NB4 (cell line): Measurements from ENCODE around the gene CA5B.

Experiments
- MYC ChIP-seq: IDR thresholded peaks from 2 replicates; pipeline ENCODE4 v1.6.1; 2011; ENCODE audit warnings: low read depth, low read length
- POLR2A ChIP-seq: IDR thresholded peaks from 2 replicates; pipeline ENCODE4 v1.6.1; 2011; ENCODE audit warnings: mild to moderate bottlenecking; ENCODE audit not compliant: insufficient read length; ENCODE audit errors: extremely low read depth
- TF ChIP-seq, protein P1 (sequence below): IDR thresholded peaks from one replicate; pipeline ENCODE4 v1.5.1; 2012; ENCODE audit warnings: low read depth, low read length
- TF ChIP-seq, protein P2 (sequence below): IDR thresholded peaks from 2 replicates; pipeline ENCODE4 v1.6.1; 2011; ENCODE audit warnings: low read depth, low read length

DNA sequence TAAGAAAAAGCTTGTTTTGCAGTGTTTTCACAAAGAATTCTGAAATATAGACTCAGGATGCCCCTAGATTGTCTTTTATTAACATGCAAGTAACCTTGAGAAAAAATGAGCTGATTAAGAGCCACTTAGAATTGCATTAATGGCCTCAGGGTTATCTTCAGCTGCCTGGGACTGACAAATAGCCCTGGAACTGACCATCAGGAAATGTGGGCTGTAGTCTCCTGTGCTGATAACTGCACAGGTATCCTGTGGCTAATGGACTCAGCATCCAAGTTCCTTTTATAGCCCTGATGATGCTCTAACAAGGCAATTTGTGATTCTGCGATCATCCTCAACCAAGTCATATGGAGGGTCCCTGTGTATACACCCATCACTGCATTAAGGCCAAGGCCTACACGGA lies 17.0 kb downstream of the CA5B start:
- TF ChIP-seq, protein P1, sequence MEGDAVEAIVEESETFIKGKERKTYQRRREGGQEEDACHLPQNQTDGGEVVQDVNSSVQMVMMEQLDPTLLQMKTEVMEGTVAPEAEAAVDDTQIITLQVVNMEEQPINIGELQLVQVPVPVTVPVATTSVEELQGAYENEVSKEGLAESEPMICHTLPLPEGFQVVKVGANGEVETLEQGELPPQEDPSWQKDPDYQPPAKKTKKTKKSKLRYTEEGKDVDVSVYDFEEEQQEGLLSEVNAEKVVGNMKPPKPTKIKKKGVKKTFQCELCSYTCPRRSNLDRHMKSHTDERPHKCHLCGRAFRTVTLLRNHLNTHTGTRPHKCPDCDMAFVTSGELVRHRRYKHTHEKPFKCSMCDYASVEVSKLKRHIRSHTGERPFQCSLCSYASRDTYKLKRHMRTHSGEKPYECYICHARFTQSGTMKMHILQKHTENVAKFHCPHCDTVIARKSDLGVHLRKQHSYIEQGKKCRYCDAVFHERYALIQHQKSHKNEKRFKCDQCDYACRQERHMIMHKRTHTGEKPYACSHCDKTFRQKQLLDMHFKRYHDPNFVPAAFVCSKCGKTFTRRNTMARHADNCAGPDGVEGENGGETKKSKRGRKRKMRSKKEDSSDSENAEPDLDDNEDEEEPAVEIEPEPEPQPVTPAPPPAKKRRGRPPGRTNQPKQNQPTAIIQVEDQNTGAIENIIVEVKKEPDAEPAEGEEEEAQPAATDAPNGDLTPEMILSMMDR: no peak
- no peak for TF ChIP-seq POLR2A
- TF ChIP-seq, protein P2, sequence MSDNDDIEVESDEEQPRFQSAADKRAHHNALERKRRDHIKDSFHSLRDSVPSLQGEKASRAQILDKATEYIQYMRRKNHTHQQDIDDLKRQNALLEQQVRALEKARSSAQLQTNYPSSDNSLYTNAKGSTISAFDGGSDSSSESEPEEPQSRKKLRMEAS: no peak
- TF ChIP-seq MYC: no peak
